Fibroblast of lung (primary cell): Measurements from ENCODE around the gene PCK2. TPM values are rescaled to one million over a fixed set of nuclear protein-coding genes. Genes with fewer than 3 reads are reported as not detected.

Experiments used
- DNase-seq, 2 donors: peaks; one replicate each; pipeline versions ENCODE4 v3.0.0 to v3.0.0-alpha.2; 2010; ENCODE audit warnings: low read depth in 2 of 2
- H2AFZ ChIP-seq: 2 replicates; pipeline ENCODE4 v1.5.1; 2012; ENCODE audit warnings: low read length, control low read depth, inconsistent platforms
- H3K27ac ChIP-seq: 2 replicates; pipeline ENCODE4 v1.5.1; 2011; ENCODE audit warnings: low read length, control low read depth; ENCODE audit not compliant: insufficient read depth
- H3K27me3 ChIP-seq: 2 replicates; pipeline ENCODE4 v1.5.1; 2011; ENCODE audit warnings: mild to moderate bottlenecking, low read length; ENCODE audit not compliant: control insufficient read depth, insufficient read depth
- H3K36me3 ChIP-seq: 2 replicates; pipeline ENCODE4 v1.5.1; 2011; ENCODE audit warnings: low read length; ENCODE audit not compliant: control insufficient read depth, insufficient read depth
- H3K4me1 ChIP-seq: 2 replicates; pipeline ENCODE4 v1.5.1; 2011; ENCODE audit warnings: low read length; ENCODE audit not compliant: control insufficient read depth, insufficient read depth; ENCODE audit errors: extremely low read depth
- H3K4me2 ChIP-seq: 2 replicates; pipeline ENCODE4 v1.5.1; 2011; ENCODE audit warnings: low read length, control low read depth; ENCODE audit not compliant: insufficient read depth; ENCODE audit errors: extremely low read depth
- H3K4me3 ChIP-seq, 4 experiments: fragments of 200-600 bp in 1 of 4; sonication (generic) in 1 of 4; replicated peaks in 1 of 4; 2 replicates each; pipeline ENCODE4 v1.5.1; 2011 to 2016; ENCODE audit warnings: low read length in 4 of 4, low read depth in 3 of 4, mild to moderate bottlenecking in 3 of 4, control low read depth in 2 of 4, inconsistent platforms in 1 of 4, mixed read lengths in 1 of 4; ENCODE audit not compliant: insufficient read depth in 1 of 4; ENCODE audit errors: control extremely low read depth in 1 of 4
- H3K79me2 ChIP-seq: 2 replicates; pipeline ENCODE4 v1.5.1; 2012; ENCODE audit warnings: mild to moderate bottlenecking, low read length, inconsistent platforms; ENCODE audit not compliant: control insufficient read depth, insufficient read depth
- H3K9ac ChIP-seq: 2 replicates; pipeline ENCODE4 v1.5.1; 2011; ENCODE audit warnings: mild to moderate bottlenecking, low read length, control low read depth; ENCODE audit not compliant: insufficient read depth
- H3K9me3 ChIP-seq: 2 replicates; pipeline ENCODE4 v1.5.1; 2012; ENCODE audit warnings: low read depth, low read length; ENCODE audit not compliant: control insufficient read depth, insufficient read depth
- H4K20me1 ChIP-seq: 2 replicates; pipeline ENCODE4 v1.5.1; 2011; ENCODE audit warnings: low read length; ENCODE audit not compliant: control insufficient read depth, insufficient read depth; ENCODE audit errors: extremely low read depth
- CTCF ChIP-seq, 2 donors: IDR thresholded peaks in 1 of 2; conservative IDR thresholded peaks in 1 of 2; 1 replicate in 1 of 2; 2 replicates in 1 of 2; pipeline ENCODE4 v1.5.1; 2011 to 2012; ENCODE audit warnings: low read length in 2 of 2, control low read depth in 1 of 2, inconsistent platforms in 1 of 2, low read depth in 1 of 2, mild to moderate bottlenecking in 1 of 2
- EZH2 ChIP-seq: IDR thresholded peaks from 2 replicates; pipeline ENCODE4 v1.5.1; 2012; ENCODE audit warnings: low read length, control low read depth, mild to moderate bottlenecking; ENCODE audit errors: missing control alignments
- polyA plus RNA-seq, 2 donors: library from polyadenylated mRNA; depleted of rRNA in 1 of 2; stranded (reverse) in 1 of 2; unstranded in 1 of 2; fragments of >200 nt; gene quantifications; 2 replicates each; pipeline ENCODE4 v1.2.1, GENCODE V29; 2011 to 2012; ENCODE audit warnings: missing spikeins in 1 of 2
- total RNA-seq: library from RNA; depleted of rRNA; stranded (reverse); fragments of >200 nt; gene quantifications from 2 replicates; pipeline ENCODE4 v1.2.1, GENCODE V29; 2014

The PCK2 gene
- total and polyA plus RNA-seq, 2 donors (not counting 1 experiment from before 2014, with no cell fraction given) = 15.9 to 71.3 TPM

GRCh38 chr14:24114532-24115421 lies 20.7 kb downstream of the PCK2 start, which contains the start of the genes DCAF11 and NRL:
Gene DCAF11, plus strand, starts transcription at chr14:24114777. Its CDS starts 818 bp downstream, at chr14:24115595.
Gene NRL, minus strand, starts transcription at chr14:24114949. Its CDS starts 32,101 bp downstream, at chr14:24082848.
- H3K4me1 ChIP-seq = peaks cover 5% of the 10 kb centered on the region
- peak within 1 kb of the TSS; percentile 96 for H3K9ac ChIP-seq
- H3K27me3 ChIP-seq = no peaks in the 10 kb centered on the region
- H3K4me3 ChIP-seq = peak within 1 kb of the TSS; percentile 39 to 96 (median 72)
- no peaks in the 10 kb centered on the region for H3K79me2 ChIP-seq
- H3K27ac ChIP-seq = peak within 1 kb of the TSS; percentile 98
- no peaks in the 10 kb centered on the region for H4K20me1 ChIP-seq
- H3K9me3 ChIP-seq = no peaks in the 10 kb centered on the region
- peak within 1 kb of the TSS; percentile 100 for H3K4me2 ChIP-seq
- TF ChIP-seq EZH2 = no peak
- TF ChIP-seq CTCF (conservative IDR thresholded peaks at IDR 0.05 in 1 of 2, IDR thresholded peaks at IDR 0.05 in 1 of 2; ENCODE audit: low read depth in 1 of 2, low read length in 2 of 2) = no peak
- peak; percentile 100 for DNase-seq
- H3K36me3 ChIP-seq = no peaks in the 10 kb centered on the region
- H2AFZ ChIP-seq = peak within 1 kb of the TSS; percentile 96

DNA sequence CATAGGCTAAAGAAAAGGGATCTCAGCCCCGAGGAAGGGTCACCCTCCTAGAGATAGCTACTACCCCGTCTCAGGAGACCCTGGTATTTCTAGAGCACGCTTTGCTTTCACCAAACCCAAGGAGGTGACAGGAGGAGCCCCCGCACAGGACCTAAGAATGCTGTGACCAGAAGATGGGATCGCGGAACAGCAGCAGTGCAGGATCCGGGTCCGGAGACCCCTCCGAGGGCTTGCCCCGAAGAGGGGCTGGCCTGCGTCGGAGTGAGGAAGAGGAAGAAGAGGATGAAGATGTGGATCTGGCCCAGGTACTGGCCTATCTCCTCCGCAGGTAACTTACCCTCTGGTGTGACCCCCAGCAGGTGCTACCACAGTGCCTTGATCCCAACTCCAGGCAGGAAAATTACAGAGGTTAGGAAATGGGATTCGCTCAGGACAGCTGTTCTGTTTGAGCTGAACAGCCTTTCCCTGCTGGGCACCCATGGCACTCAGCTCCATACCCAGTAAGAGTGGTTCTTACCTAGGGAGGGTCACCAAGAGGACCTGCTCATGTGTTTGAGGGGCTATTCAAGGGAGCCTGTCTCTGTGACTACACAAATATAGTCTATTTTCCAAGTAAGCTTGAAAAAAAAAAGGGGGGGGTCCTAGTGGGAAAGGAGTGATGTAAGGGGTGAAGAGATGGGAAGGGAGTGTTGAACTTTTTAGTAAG lies 21.5 kb downstream of the PCK2 start:
- peak overlapping the region; percentile 98 for H3K27ac ChIP-seq
- peaks cover 5% of the 10 kb centered on the region for H3K4me1 ChIP-seq
- H3K79me2 ChIP-seq = no peaks in the 10 kb centered on the region
- peak overlapping the region; percentile 90 for H3K4me2 ChIP-seq
- H2AFZ ChIP-seq = peak overlapping the region; percentile 27
- peak overlapping the region; percentile 39 to 96 (median 63) for H3K4me3 ChIP-seq
- no peaks in the 10 kb centered on the region for H3K27me3 ChIP-seq
- no peaks in the 10 kb centered on the region for H3K9me3 ChIP-seq
- no peaks in the 10 kb centered on the region for H3K36me3 ChIP-seq
- no peak for DNase-seq
- H3K9ac ChIP-seq = peak overlapping the region; percentile 96
- TF ChIP-seq CTCF (conservative IDR thresholded peaks at IDR 0.05 in 1 of 2, IDR thresholded peaks at IDR 0.05 in 1 of 2; ENCODE audit: low read depth in 1 of 2, low read length in 2 of 2) (no peak), EZH2 (no peak)
- H4K20me1 ChIP-seq = no peaks in the 10 kb centered on the region
